Esophagus squamous epithelium (tissue), 5 donors: ENCODE data around the gene ZNF333. TPM values are rescaled to one million over a fixed set of nuclear protein-coding genes. Genes with fewer than 3 reads are reported as not detected.

Experiments
- DNase-seq: peaks from one replicate; lab custom pipeline; 2025; lab: John Stamatoyannopoulos, UW
- H3K27ac ChIP-seq, 4 donors: fragments of 200-600 bp; sonication (generic); one replicate each; pipeline ENCODE4 v1.5.1; 2016 to 2019; ENCODE audit warnings: mild to moderate bottlenecking in 1 of 4
- H3K27me3 ChIP-seq, 4 donors: fragments of 200-600 bp; sonication (generic); 1 replicate in 3 of 4; 2 replicates in 1 of 4; pipeline versions ENCODE4 v1.5.1 to v1.6.0; 2017 to 2021; ENCODE audit warnings: antibody characterized with exemption in 1 of 4
- H3K36me3 ChIP-seq, 3 donors: fragments of 200-600 bp; sonication (generic); one replicate each; pipeline ENCODE4 v1.5.1; 2016 to 2019
- H3K4me1 ChIP-seq, 3 donors: fragments of 200-600 bp; sonication (generic); one replicate each; pipeline ENCODE4 v1.5.1; 2017 to 2019
- H3K4me3 ChIP-seq, 4 donors: fragments of 200-600 bp; sonication (generic); 1 replicate in 3 of 4; 2 replicates in 1 of 4; pipeline ENCODE4 v1.5.1; 2016 to 2019; ENCODE audit warnings: mild to moderate bottlenecking in 2 of 4, moderate library complexity in 1 of 4
- H3K9me3 ChIP-seq, 3 donors: fragments of 200-600 bp; sonication (generic); one replicate each; pipeline ENCODE4 v1.5.1; 2016 to 2019
- CTCF ChIP-seq, 6 experiments: fragments of 450-650 bp in 4 of 6; fragments of 200-600 bp in 2 of 6; sonication (generic) in 2 of 6; IDR thresholded peaks; one replicate each; pipeline ENCODE4 v1.5.1; 2016 to 2019; ENCODE audit warnings: antibody characterized with exemption in 6 of 6, mild to moderate bottlenecking in 4 of 6, moderate library complexity in 4 of 6
- POLR2A ChIP-seq, 4 donors: fragments of 450-650 bp; IDR thresholded peaks; one replicate each; pipeline ENCODE4 v1.6.1; 2017; ENCODE audit warnings: antibody characterized with exemption in 4 of 4, mild to moderate bottlenecking in 4 of 4, moderate library complexity in 3 of 4
- WGBS, 2 donors: methylation state at CpG; one replicate each; pipeline ENCODE4 v1.1.5; 2018; 5-methylcytosine and 5-hydroxymethylcytosine counted together
- intact Hi-C: fragments of 100-400 bp; cut with DNase I; formaldehyde crosslinking; loops from one replicate; pipeline ENCODE4 v1.15.0; 2022
- total RNA-seq, 4 donors: library from RNA; depleted of rRNA; stranded (reverse); fragments of >200 nt; gene quantifications; one replicate each; pipeline ENCODE4 v1.1.0, GENCODE V29; 2016
- donor health status: DM: yes; HTN: yes; CAD: no.

Gene ZNF333
- total RNA-seq, 4 donors from 2014 or later = 1.1 to 20.2 (median 3.9) TPM

GRCh38 chr19:14654786-14655560 is 34.9 kb upstream of the ZNF333 start:
- no peaks in the 10 kb centered on the region for H3K4me1 ChIP-seq
- no peak for TF ChIP-seq CTCF (IDR thresholded peaks at IDR 0.05)
- TF ChIP-seq POLR2A (IDR thresholded peaks at IDR 0.05) = no peak
- peaks cover 0 to 22% (median 0%) of the 10 kb centered on the region in 4 donors for H3K27me3 ChIP-seq
- WGBS, 2 donors = 61 to 68% methylated on average over 7 of the region's 7 CpGs
- no peaks in the 10 kb centered on the region for H3K36me3 ChIP-seq
- H3K27ac ChIP-seq = no peak overlapping the region
- no peak for DNase-seq
- no peak overlapping the region for H3K4me3 ChIP-seq
- no peaks in the 10 kb centered on the region for H3K9me3 ChIP-seq
- intact Hi-C loops = no loop called here

DNA sequence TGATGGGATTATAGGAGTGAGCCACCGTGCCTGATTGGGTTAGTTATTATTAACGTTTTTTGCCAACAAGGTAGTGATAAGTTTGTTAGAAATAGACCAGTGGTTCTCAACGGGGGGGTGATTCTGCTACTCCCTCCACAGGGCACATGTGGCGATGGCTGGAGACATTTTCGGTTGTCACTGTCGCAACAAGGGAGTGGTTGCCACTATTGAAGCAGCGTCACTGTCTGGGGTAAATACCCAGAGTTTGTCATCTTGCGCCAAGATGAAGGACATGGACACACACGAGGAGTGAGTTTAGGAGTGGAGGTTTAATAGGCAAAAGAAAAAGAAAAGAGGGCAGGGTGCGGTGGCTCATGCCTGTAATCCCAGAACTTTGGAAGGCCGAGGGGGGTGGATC is 34.1 kb upstream of the ZNF333 start:
- Histone ChIP-seq H3K36me3 (no peaks in the 10 kb centered on the region), H3K27me3 (peaks cover 0 to 22% (median 0%) of the 10 kb centered on the region in 4 donors), H3K4me1 (no peaks in the 10 kb centered on the region), H3K4me3 (no peak overlapping the region), H3K9me3 (no peaks in the 10 kb centered on the region), H3K27ac (no peak overlapping the region)
- 62 to 66% methylated on average over 10 to 11 of the region's 11 CpGs for WGBS, 2 donors
- intact Hi-C loops = no loop called here
- no peak for DNase-seq
- TF ChIP-seq POLR2A (IDR thresholded peaks at IDR 0.05) (no peak), CTCF (IDR thresholded peaks at IDR 0.05) (no peak)

DNA sequence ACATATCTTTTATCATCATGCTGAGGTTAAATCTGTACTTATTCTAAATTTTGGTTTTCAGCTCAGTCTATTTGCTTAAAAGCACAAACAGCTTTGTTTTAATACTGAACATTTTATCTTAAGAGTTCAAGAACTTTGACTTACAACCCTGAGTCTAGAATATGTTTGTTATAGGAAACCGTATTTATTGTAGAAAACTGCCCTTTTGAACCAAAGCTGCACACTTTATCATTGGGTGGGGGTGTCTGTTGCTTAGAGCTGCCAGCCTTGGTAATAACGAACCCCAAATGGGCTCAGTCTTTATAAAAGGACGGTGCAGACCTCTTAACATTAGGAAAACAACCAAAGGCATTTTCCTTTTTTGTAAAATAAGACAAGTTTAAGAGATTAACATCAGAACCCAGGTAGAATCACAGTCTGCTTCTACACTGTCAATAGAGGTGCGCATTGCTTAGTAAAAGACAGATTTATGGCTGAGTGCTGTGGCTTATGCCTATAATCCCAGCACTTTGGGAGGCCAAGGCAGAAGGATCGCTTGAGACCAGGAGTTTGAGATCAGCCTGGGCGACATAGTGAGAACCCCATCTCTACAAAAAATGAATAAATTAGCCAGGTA is 29.9 kb upstream of the ZNF333 start:
- WGBS, 2 donors = 45 to 57% methylated on average over 5 to 6 of the region's 6 CpGs

GRCh38 chr19:14661372-14661924 is 28.4 kb upstream of the ZNF333 start:
- intact Hi-C loops = no loop called here
- no peak for DNase-seq
- WGBS, 2 donors = 58 to 72% methylated on average over 12 of the region's 12 CpGs

More for the DNA sequence above, 29.9 kb upstream of the ZNF333 start:
- Histone ChIP-seq H3K27ac (no peak overlapping the region), H3K4me3 (no peak overlapping the region), H3K36me3 (no peaks in the 10 kb centered on the region), H3K27me3 (peaks cover 0 to 16% (median 0%) of the 10 kb centered on the region in 4 donors), H3K4me1 (no peaks in the 10 kb centered on the region), H3K9me3 (no peaks in the 10 kb centered on the region)
- no peak for DNase-seq
- intact Hi-C loops = no loop called here
- no peak for TF ChIP-seq CTCF (IDR thresholded peaks at IDR 0.05)
- no peak for TF ChIP-seq POLR2A (IDR thresholded peaks at IDR 0.05)

More at GRCh38 chr19:14661372-14661924, 28.4 kb upstream of the ZNF333 start:
- H3K4me1 ChIP-seq = no peaks in the 10 kb centered on the region
- no peak overlapping the region for H3K27ac ChIP-seq
- TF ChIP-seq CTCF (IDR thresholded peaks at IDR 0.05) (no peak), POLR2A (IDR thresholded peaks at IDR 0.05) (no peak)
- no peak overlapping the region for H3K4me3 ChIP-seq
- H3K36me3 ChIP-seq = no peaks in the 10 kb centered on the region
- H3K9me3 ChIP-seq = no peaks in the 10 kb centered on the region
- peaks cover 0 to 12% (median 0%) of the 10 kb centered on the region in 4 donors for H3K27me3 ChIP-seq
